Type B pancreatic cell (in vitro differentiated cells): ENCODE results near the gene IL7R. TPM values are rescaled to one million over a fixed set of nuclear protein-coding genes. Genes with fewer than 3 reads are reported as not detected.

Experiments used
- DNase-seq: peaks from one replicate; pipeline ENCODE4 v3.0.0; 2021; ENCODE audit warnings: mixed read lengths; ENCODE audit not compliant: unreplicated experiment; ENCODE audit errors: extremely low spot score
- H3K27ac Mint-ChIP-seq: 2 replicates; pipeline ENCODE4 v1.8.0; 2021; ENCODE audit warnings: mild to moderate bottlenecking, mixed read lengths
- H3K27me3 Mint-ChIP-seq: 2 replicates; pipeline ENCODE4 v1.8.0; 2021; ENCODE audit warnings: mixed read lengths
- H3K36me3 Mint-ChIP-seq: 2 replicates; pipeline ENCODE4 v1.8.0; 2021; ENCODE audit warnings: mixed read lengths
- H3K4me1 Mint-ChIP-seq: one replicate; pipeline ENCODE4 v1.8.0; 2021; ENCODE audit warnings: mixed read lengths; ENCODE audit not compliant: unreplicated experiment
- H3K4me3 Mint-ChIP-seq: 2 replicates; pipeline ENCODE4 v1.8.0; 2021; ENCODE audit warnings: mild to moderate bottlenecking, mixed read lengths
- H3K9me3 Mint-ChIP-seq: 2 replicates; pipeline ENCODE4 v1.8.0; 2021; ENCODE audit warnings: mixed read lengths
- CTCF ChIP-seq: fragments of 200-600 bp; sonication (generic); conservative IDR thresholded peaks from 2 replicates; pipeline ENCODE4 v1.5.0; 2021; ENCODE audit warnings: antibody characterized with exemption, mild to moderate bottlenecking
- total RNA-seq: library from RNA; stranded (reverse); gene quantifications from 2 replicates; pipeline ENCODE4 v1.2.1, GENCODE V29; 2021; ENCODE audit warnings: low replicate concordance

IL7R gene
- total RNA-seq, 1 donor from 2014 or later = not detected

- DNase-seq = no peak
- peak; percentile 58 for TF ChIP-seq CTCF
- Mint-ChIP-seq H3K9me3 (no peaks in the 10 kb centered on the region), H3K27me3 (peaks cover 52% of the 10 kb centered on the region), H3K4me1 (peaks cover 4% of the 10 kb centered on the region), H3K4me3 (no peak overlapping the region), H3K27ac (no peak overlapping the region), H3K36me3 (no peaks in the 10 kb centered on the region)
Measured at GRCh38 chr5:35920890-35921289, 64.2 kb downstream of the IL7R start.

- no peak overlapping the region for H3K4me3 Mint-ChIP-seq
- no peaks in the 10 kb centered on the region for H3K36me3 Mint-ChIP-seq
- H3K4me1 Mint-ChIP-seq = peaks cover 10% of the 10 kb centered on the region
- H3K27me3 Mint-ChIP-seq = peaks cover 62% of the 10 kb centered on the region
- H3K9me3 Mint-ChIP-seq = no peaks in the 10 kb centered on the region
- no peak for DNase-seq
- no peak overlapping the region for H3K27ac Mint-ChIP-seq
- TF ChIP-seq CTCF = no peak
Measured at GRCh38 chr5:35921930-35922329, 65.2 kb downstream of the IL7R start.

- peaks cover 10% of the 10 kb centered on the region for H3K4me1 Mint-ChIP-seq
- no peaks in the 10 kb centered on the region for H3K36me3 Mint-ChIP-seq
- peaks cover 67% of the 10 kb centered on the region for H3K27me3 Mint-ChIP-seq
- DNase-seq = no peak
- no peak overlapping the region for H3K27ac Mint-ChIP-seq
- H3K9me3 Mint-ChIP-seq = no peaks in the 10 kb centered on the region
- no peak for TF ChIP-seq CTCF
- H3K4me3 Mint-ChIP-seq = no peak overlapping the region
Measured at GRCh38 chr5:35922468-35922867, 65.8 kb downstream of the IL7R start.

- DNase-seq = no peak
- H3K27me3 Mint-ChIP-seq = peaks cover 76% of the 10 kb centered on the region
- H3K4me3 Mint-ChIP-seq = no peak overlapping the region
- no peak for TF ChIP-seq CTCF
- H3K36me3 Mint-ChIP-seq = no peaks in the 10 kb centered on the region
- H3K9me3 Mint-ChIP-seq = no peaks in the 10 kb centered on the region
- H3K27ac Mint-ChIP-seq = no peak overlapping the region
- H3K4me1 Mint-ChIP-seq = peaks cover 10% of the 10 kb centered on the region
Measured at GRCh38 chr5:35924122-35924949, 67.6 kb downstream of the IL7R start.

GRCh38 chr5:35924950-35925722 is 68.4 kb downstream of the IL7R start:
- Mint-ChIP-seq H3K9me3 (no peaks in the 10 kb centered on the region), H3K27ac (no peak overlapping the region), H3K4me3 (peak overlapping the region; percentile 16)

More at GRCh38 chr5:35924950-35925722, 68.4 kb downstream of the IL7R start:
- DNase-seq = no peak
- Mint-ChIP-seq H3K27me3 (peaks cover 73% of the 10 kb centered on the region), H3K36me3 (no peaks in the 10 kb centered on the region), H3K4me1 (peaks cover 10% of the 10 kb centered on the region)
- peak; percentile 77 for TF ChIP-seq CTCF
